Measurements from ENCODE around the gene GLYR1. TPM values are rescaled to one million over a fixed set of nuclear protein-coding genes. Genes with fewer than 3 reads are reported as not detected.
A peak's percentile ranks its signal among the peaks of the same experiment; 100 is the strongest.

The GLYR1 gene
- total and polyA plus RNA-seq, 9 of the 15 experiments (the other 6 are each of a cell fraction or from before 2014, with no cell fraction given) = 6.7 to 99.2 (median 60.2) TPM

DNA sequence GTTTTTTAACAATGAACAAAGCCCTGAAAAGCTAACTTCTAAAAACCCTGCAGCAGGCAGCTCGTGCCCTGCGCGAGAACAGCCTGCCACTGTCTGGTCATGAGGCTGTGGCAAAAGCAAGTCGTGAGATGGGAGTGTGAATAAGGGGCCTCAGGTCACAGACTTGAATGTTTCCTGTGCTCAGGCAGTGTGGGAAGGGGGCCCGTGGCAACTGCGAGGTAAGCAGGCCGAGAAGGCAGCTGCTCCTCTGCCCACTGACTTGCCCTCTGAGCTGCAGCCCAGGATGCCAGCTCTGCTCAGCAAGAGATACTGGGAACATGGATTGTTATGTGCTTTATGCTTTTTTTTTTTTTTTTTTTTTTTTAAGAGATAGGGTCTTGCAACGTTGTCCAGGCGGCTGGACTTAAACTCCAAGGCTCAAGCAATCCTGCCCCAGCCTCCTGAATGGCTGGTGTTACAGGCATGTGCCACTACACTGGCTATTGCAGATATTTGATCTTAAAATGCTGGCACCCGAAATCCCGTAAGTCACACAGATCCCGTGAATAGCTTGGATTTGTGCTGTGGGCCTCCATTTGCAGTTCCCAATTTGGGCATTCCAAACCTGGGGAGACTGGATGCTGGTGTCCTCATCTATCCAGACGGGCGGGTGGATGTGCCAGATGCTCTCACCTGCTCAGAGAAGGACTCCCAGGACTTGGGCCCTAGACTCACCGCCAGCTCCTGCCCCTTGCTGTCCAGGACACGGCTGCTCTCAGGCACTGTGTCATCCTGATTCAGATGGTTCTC, 44.2 kb upstream of the GLYR1 start:
- Histone ChIP-seq H3K36me3 (ENCODE audit: control insufficient read depth, insufficient read depth, low read length) (peaks cover 11% of the 10 kb centered on the region; the same call in 2 of the 3 replicates), H3K9ac (ENCODE audit: insufficient read depth in 1 of 2, low read depth in 2 of 2, low read length in 2 of 2) (peak overlapping the region in 1 of 2 experiments; percentile 41; a peak in 2 of 4 replicates), H4K20me1 (replicated peaks; ENCODE audit: control insufficient read depth, insufficient read depth, low read length) (peaks cover 12% of the 10 kb centered on the region), H3K27ac (ENCODE audit: extremely low read depth, low read depth, low read length) (no peak overlapping the region), H2AFZ (ENCODE audit: low read depth, low read length) (no peak overlapping the region), H3K27me3 (ENCODE audit: control insufficient read depth in 2 of 2, insufficient read depth in 2 of 2, low read length in 2 of 2) (peaks cover 4 to 16% of the 10 kb centered on the region in 2 experiments; a peak in 3 of 5 replicates), H3K4me2 (ENCODE audit: insufficient read depth, low read length) (no peak overlapping the region), H3K4me1 (replicated peaks in 1 of 2; ENCODE audit: control insufficient read depth in 2 of 2, insufficient read depth in 2 of 2, low read length in 2 of 2) (peaks cover 10 to 47% of the 10 kb centered on the region in 2 experiments; a peak in 4 of 5 replicates), H3K79me2 (ENCODE audit: control insufficient read depth, insufficient read depth, low read length) (no peaks in the 10 kb centered on the region), H3K4me3 (no peak overlapping the region), H3K9me3 (replicated peaks; ENCODE audit: control insufficient read depth, insufficient read depth, low read depth, low read length) (no peaks in the 10 kb centered on the region), H3K9me1 (ENCODE audit: control insufficient read depth, insufficient read depth, low read length) (no peaks in the 10 kb centered on the region)
- ATAC-seq (no peak), FAIRE-seq (no peak), DNase-seq (ENCODE audit: extremely low read depth in 1 of 4, low spot score in 3 of 4) (no peak)
- intact Hi-C loops (cut with micrococcal nuclease) (no loop called here), in situ Hi-C loops (cut with MboI) (no loop called here)
- ChIA-PET POLR2A (interaction anchor here (0.5 to 0.6 kb wide), 2 partner anchors 39 to 277 kb away, joined by 3 read pairs; partner anchors contain the start of gene UBALD1), CTCF (ENCODE audit: low intra/inter-chr PET ratio) (no interaction called here)
- TF ChIP-seq ZNF121 (CRISPR knock-in tag; conservative IDR thresholded peaks at IDR 0.05) (peak; percentile 54), SRSF9 (IDR thresholded peaks at IDR 0.05; ENCODE audit: borderline replicate concordance, low read depth, low read length) (no peak), PRPF4 (IDR thresholded peaks at IDR 0.05; ENCODE audit: insufficient read depth, low read depth, low read length, poor library complexity, severe bottlenecking) (no peak)
- no TSS peak for BruUV-seq (replicated peaks)
- WGBS (ENCODE audit: insufficient coverage, low coverage, missing lambda C conversion rate) = 72% methylated on average over 16 of the region's 16 CpGs

DNA sequence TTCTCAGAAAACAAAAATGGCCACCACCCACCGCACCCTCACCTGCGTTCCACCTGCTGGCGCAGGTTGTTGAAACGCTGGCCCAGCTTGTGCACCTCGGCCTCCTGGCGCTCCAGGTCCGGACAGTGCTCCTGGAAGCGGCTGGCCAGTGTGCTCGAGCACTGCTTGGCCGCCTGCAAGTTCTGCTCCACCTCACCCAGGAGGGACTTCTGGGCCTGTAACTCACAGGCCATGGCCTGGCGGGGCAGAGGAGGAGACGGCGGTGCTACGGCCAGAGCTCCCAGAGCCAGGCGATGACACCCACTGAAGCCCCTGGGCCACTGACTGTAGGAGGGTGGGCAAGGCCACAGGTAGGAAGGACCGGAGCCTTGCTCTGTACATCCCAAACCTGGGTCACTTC, 43.6 kb upstream of the GLYR1 start:
- Histone ChIP-seq H3K27me3 (ENCODE audit: control insufficient read depth in 2 of 2, insufficient read depth in 2 of 2, low read length in 2 of 2) (peaks cover 2 to 12% of the 10 kb centered on the region in 2 experiments; a peak in 3 of 5 replicates), H3K27ac (ENCODE audit: extremely low read depth, low read depth, low read length) (no peak overlapping the region), H2AFZ (ENCODE audit: low read depth, low read length) (no peak overlapping the region), H3K36me3 (ENCODE audit: control insufficient read depth, insufficient read depth, low read length) (peaks cover 11% of the 10 kb centered on the region; the same call in 2 of the 3 replicates), H3K9ac (ENCODE audit: insufficient read depth in 1 of 2, low read depth in 2 of 2, low read length in 2 of 2) (no peak overlapping the region), H3K4me1 (replicated peaks in 1 of 2; ENCODE audit: control insufficient read depth in 2 of 2, insufficient read depth in 2 of 2, low read length in 2 of 2) (peaks cover 16 to 52% of the 10 kb centered on the region in 2 experiments; a peak in 4 of 5 replicates), H3K79me2 (ENCODE audit: control insufficient read depth, insufficient read depth, low read length) (no peaks in the 10 kb centered on the region), H3K4me2 (ENCODE audit: insufficient read depth, low read length) (no peak overlapping the region), H4K20me1 (replicated peaks; ENCODE audit: control insufficient read depth, insufficient read depth, low read length) (peaks cover 12% of the 10 kb centered on the region), H3K9me3 (replicated peaks; ENCODE audit: control insufficient read depth, insufficient read depth, low read depth, low read length) (no peaks in the 10 kb centered on the region), H3K4me3 (no peak overlapping the region), H3K9me1 (ENCODE audit: control insufficient read depth, insufficient read depth, low read length) (peaks cover 2% of the 10 kb centered on the region)
- TF ChIP-seq POLR2G (IDR thresholded peaks at IDR 0.05; ENCODE audit: low read depth, low read length) = peak; percentile 40; the same call in 1 of the 2 replicates
- TF ChIP-seq ZNF224 (CRISPR knock-in tag; IDR thresholded peaks at IDR 0.05) = no peak
- FAIRE-seq = no peak
- intact Hi-C loops (cut with micrococcal nuclease) (no loop called here), in situ Hi-C loops (cut with MboI) (no loop called here)
- ChIA-PET POLR2A (interaction anchor here (0.5 kb wide), 1 partner anchor 39 kb away, joined by 3 read pairs; no protein-coding TSS in a partner anchor), CTCF (ENCODE audit: low intra/inter-chr PET ratio) (no interaction called here)
- 88% methylated on average over 14 of the region's 16 CpGs for WGBS (ENCODE audit: insufficient coverage, low coverage, missing lambda C conversion rate)
- BruUV-seq (replicated peaks) = no TSS peak
- DNase-seq (ENCODE audit: extremely low read depth in 1 of 4, low spot score in 3 of 4) = no peak
- no peak for ATAC-seq

All from K562 (cell line).